ENCODE measurements around the gene LOXHD1. TPM values are rescaled to one million over a fixed set of nuclear protein-coding genes. Genes with fewer than 3 reads are reported as not detected.

LOXHD1 gene
- total RNA-seq, 6 experiments from 2014 or later, result not detected

DNA sequence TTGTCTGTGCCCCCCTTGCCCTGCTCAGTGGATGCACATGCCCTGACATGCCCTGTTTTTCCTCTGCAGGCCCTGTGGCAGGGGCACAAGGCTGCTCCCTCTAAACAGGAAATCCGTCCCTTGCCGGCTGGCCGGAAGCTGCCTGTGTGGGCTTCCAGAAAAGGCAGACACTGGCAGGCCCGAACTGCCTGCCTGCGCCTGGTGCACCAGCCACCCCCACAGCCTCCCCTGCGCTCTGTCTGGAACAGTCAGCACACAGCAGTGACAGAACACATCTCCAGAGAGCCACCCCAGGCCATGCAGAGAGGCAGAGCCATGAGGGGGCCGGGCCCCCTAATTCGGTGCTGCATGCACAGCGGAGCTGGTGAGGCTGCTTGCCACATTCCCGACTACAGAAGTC lies 33.5 kb downstream of the LOXHD1 start:
- Histone ChIP-seq H3K36me3 (no peaks in the 10 kb centered on the region), H3K27me3 (no peaks in the 10 kb centered on the region), H3K27ac (no peak overlapping the region), H3K4me3 (no peak overlapping the region), H3K9me3 (no peaks in the 10 kb centered on the region), H3K4me1 (no peaks in the 10 kb centered on the region)
- TF ChIP-seq POLR2A (IDR thresholded peaks at IDR 0.05), result no peak
- TF ChIP-seq, protein P1, sequence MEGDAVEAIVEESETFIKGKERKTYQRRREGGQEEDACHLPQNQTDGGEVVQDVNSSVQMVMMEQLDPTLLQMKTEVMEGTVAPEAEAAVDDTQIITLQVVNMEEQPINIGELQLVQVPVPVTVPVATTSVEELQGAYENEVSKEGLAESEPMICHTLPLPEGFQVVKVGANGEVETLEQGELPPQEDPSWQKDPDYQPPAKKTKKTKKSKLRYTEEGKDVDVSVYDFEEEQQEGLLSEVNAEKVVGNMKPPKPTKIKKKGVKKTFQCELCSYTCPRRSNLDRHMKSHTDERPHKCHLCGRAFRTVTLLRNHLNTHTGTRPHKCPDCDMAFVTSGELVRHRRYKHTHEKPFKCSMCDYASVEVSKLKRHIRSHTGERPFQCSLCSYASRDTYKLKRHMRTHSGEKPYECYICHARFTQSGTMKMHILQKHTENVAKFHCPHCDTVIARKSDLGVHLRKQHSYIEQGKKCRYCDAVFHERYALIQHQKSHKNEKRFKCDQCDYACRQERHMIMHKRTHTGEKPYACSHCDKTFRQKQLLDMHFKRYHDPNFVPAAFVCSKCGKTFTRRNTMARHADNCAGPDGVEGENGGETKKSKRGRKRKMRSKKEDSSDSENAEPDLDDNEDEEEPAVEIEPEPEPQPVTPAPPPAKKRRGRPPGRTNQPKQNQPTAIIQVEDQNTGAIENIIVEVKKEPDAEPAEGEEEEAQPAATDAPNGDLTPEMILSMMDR (IDR thresholded peaks at IDR 0.05), result no peak
- whole genome bisulfite sequencing (ENCODE audit: insufficient coverage, low coverage, low lambda C conversion rate, missing lambda C conversion rate), result no CpG with 5 or more reads among the region's 10 CpGs
- DNase-seq, result no peak
- ATAC-seq, result peak; percentile 18 to 54 (median 36)
- intact Hi-C loops (cut with DNase I), result no loop called here

DNA sequence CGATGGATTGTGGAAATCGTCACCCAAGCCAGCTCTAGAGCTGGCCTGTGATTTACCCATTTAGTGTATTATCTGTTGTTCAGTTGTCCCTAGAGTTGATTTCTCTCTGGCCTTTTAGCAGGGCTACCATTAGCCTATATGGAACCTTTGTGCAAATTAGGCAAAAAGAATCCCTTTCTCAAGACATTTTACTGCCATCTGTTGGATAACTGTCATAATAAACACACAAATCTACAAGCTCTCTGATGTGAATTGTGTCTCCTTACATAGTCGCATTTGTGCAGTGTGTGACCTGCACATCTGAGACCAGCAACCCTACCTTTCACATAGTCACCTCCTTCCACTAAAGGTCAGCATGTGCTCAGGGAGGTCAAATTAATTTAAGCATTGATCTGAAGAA lies 34.0 kb downstream of the LOXHD1 start:
- no peak for TF ChIP-seq POLR2A (IDR thresholded peaks at IDR 0.05)
- TF ChIP-seq, protein P1 (IDR thresholded peaks at IDR 0.05), result peak in 2 of 4 donors; percentile 9 to 27
- no peak overlapping the region for H3K27ac ChIP-seq
- no peak for DNase-seq
- H3K36me3 ChIP-seq, result no peaks in the 10 kb centered on the region
- H3K4me3 ChIP-seq, result no peak overlapping the region
- 43% methylated on average over 1 of the region's 3 CpGs for WGBS (ENCODE audit: insufficient coverage, low coverage, low lambda C conversion rate, missing lambda C conversion rate)
- intact Hi-C loops (cut with DNase I), result no loop called here
- no peaks in the 10 kb centered on the region for H3K27me3 ChIP-seq
- no peaks in the 10 kb centered on the region for H3K4me1 ChIP-seq
- peak in 3 of 4 donors; percentile 11 to 52 (median 34) for ATAC-seq
- no peaks in the 10 kb centered on the region for H3K9me3 ChIP-seq

DNA sequence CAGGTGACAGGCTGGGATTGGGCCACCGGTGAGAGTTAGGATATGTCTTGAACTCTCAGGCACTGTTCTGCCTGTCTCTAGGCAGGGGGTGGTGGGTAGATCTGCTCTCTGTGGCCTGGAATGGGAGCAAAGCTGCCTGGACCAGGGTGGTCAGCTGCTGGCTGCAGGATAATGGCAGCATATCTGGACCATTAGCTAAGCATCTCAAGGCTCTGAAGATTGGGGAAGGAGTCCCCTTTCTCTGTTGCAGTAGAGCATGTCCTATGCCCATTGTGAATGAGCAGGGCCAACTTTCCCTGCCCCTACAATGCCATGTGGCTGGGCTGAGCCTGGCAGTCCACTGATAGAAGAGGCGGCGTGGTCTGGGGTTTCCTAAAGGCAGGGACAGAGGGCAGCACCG lies 34.6 kb downstream of the LOXHD1 start:
- intact Hi-C loops (cut with DNase I), result no loop called here
- H3K27me3 ChIP-seq, result no peaks in the 10 kb centered on the region
- WGBS (ENCODE audit: insufficient coverage, low coverage, low lambda C conversion rate, missing lambda C conversion rate), result 100% methylated on average over 2 of the region's 4 CpGs
- no peak overlapping the region for H3K4me3 ChIP-seq
- ATAC-seq (no peak), DNase-seq (no peak)
- no peak overlapping the region for H3K27ac ChIP-seq
- H3K9me3 ChIP-seq, result no peaks in the 10 kb centered on the region
- TF ChIP-seq POLR2A (IDR thresholded peaks at IDR 0.05), result no peak
- TF ChIP-seq, protein P1 (IDR thresholded peaks at IDR 0.05), result no peak
- H3K4me1 ChIP-seq, result no peaks in the 10 kb centered on the region
- no peaks in the 10 kb centered on the region for H3K36me3 ChIP-seq

DNA sequence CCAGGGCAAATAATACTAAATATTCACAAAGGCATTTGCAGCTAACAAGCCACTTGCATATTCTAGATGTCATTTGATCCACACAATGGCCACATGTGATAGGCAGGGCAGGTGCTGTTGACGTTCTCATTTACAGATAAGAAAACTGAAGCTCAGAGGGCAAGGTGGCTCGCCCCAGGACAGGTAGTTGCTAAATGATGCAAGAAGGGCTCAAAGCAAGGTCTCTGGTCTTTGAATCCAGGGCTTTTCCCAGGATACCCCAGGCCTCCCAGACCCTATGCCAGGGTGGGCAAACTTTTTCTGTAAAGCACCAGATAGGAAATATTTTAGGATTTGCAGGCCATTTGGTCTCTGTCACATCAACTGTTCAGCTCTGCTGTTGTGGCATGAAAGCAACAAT lies 35.1 kb downstream of the LOXHD1 start:
- Histone ChIP-seq H3K36me3 (no peaks in the 10 kb centered on the region), H3K4me3 (no peak overlapping the region), H3K27me3 (no peaks in the 10 kb centered on the region), H3K4me1 (no peaks in the 10 kb centered on the region), H3K9me3 (no peaks in the 10 kb centered on the region), H3K27ac (no peak overlapping the region)
- TF ChIP-seq POLR2A (IDR thresholded peaks at IDR 0.05), result no peak
- TF ChIP-seq, protein P1 (IDR thresholded peaks at IDR 0.05), result no peak
- intact Hi-C loops (cut with DNase I), result no loop called here
- DNase-seq, result no peak
- 63% methylated on average over 2 of the region's 2 CpGs for WGBS (ENCODE audit: insufficient coverage, low coverage, low lambda C conversion rate, missing lambda C conversion rate)
- peak in 1 of 4 donors; percentile 17 for ATAC-seq
